HepG2 (cell line): ENCODE measurements around the gene MPPE1. TPM values are rescaled to one million over a fixed set of nuclear protein-coding genes. Genes with fewer than 3 reads are reported as not detected.
A peak's percentile ranks its signal among the peaks of the same experiment; 100 is the strongest.

Experiments used
- EZH2 ChIP-seq: conservative IDR thresholded peaks from 2 replicates; pipeline ENCODE4 v1.6.1; 2012; ENCODE audit warnings: mild to moderate bottlenecking, low read depth, low read length, moderate library complexity
- HINFP ChIP-seq: sonication (generic); formaldehyde crosslinking; IDR thresholded peaks from 2 replicates; pipeline ENCODE4 v1.4.0; 2020; ENCODE audit warnings: low read depth, mild to moderate bottlenecking, missing genetic modification reagents
- HIVEP1 ChIP-seq: sonication (generic); formaldehyde crosslinking; IDR thresholded peaks from 2 replicates; pipeline ENCODE4 v1.4.0; 2020; ENCODE audit warnings: mild to moderate bottlenecking, missing genetic modification reagents
- HNRNPLL ChIP-seq: fragments of 200-400 bp; formaldehyde crosslinking; IDR thresholded peaks from 2 replicates; pipeline ENCODE4 v1.6.1; 2017; ENCODE audit warnings: mild to moderate bottlenecking, low read depth, low read length; ENCODE audit not compliant: poor library complexity, severe bottlenecking
- IKZF4 ChIP-seq: sonication (generic); formaldehyde crosslinking; IDR thresholded peaks from 2 replicates; pipeline ENCODE4 v1.5.1; 2020; ENCODE audit warnings: borderline replicate concordance, mild to moderate bottlenecking, low read depth, missing genetic modification reagents; ENCODE audit errors: not compliant biosample characterization
- JUND ChIP-seq: sonication (generic); formaldehyde crosslinking; IDR thresholded peaks from 2 replicates; pipeline ENCODE4 v1.8.0; 2022; ENCODE audit warnings: mild to moderate bottlenecking, missing genetic modification reagents
- NFIB ChIP-seq: sonication (generic); formaldehyde crosslinking; IDR thresholded peaks from 2 replicates; pipeline ENCODE4 v1.9.0; 2021; ENCODE audit warnings: missing genetic modification reagents, mild to moderate bottlenecking, borderline replicate concordance
- RARA ChIP-seq: IDR thresholded peaks from 2 replicates; pipeline ENCODE4 v1.6.1; 2016; ENCODE audit warnings: missing genetic modification reagents, missing compliant biosample characterization
- REST ChIP-seq, 2 experiments: IDR thresholded peaks; 2 replicates each; pipeline ENCODE4 v1.6.1; 2011 to 2012; ENCODE audit warnings: low read length in 2 of 2, borderline replicate concordance in 1 of 2, low read depth in 1 of 2, mild to moderate bottlenecking in 1 of 2, moderate library complexity in 1 of 2
- SNAPC4 ChIP-seq: sonication (generic); formaldehyde crosslinking; IDR thresholded peaks from 2 replicates; pipeline ENCODE4 v1.4.0; 2020; ENCODE audit warnings: mild to moderate bottlenecking, missing genetic modification reagents
- SP140L ChIP-seq: sonication (generic); formaldehyde crosslinking; IDR thresholded peaks from 2 replicates; pipeline ENCODE4 v1.4.0; 2020; ENCODE audit warnings: missing genetic modification reagents, borderline replicate concordance
- SP2 ChIP-seq: sonication (generic); formaldehyde crosslinking; IDR thresholded peaks from 2 replicates; pipeline ENCODE4 v1.5.1; 2020; ENCODE audit warnings: mild to moderate bottlenecking, missing genetic modification reagents
- ZMYM3 ChIP-seq: sonication (generic); formaldehyde crosslinking; IDR thresholded peaks from 2 replicates; pipeline ENCODE4 v1.5.1; 2020; ENCODE audit warnings: mild to moderate bottlenecking, missing genetic modification reagents
- ZNF20 ChIP-seq: sonication (generic); formaldehyde crosslinking; IDR thresholded peaks from 2 replicates; pipeline ENCODE4 v1.4.0; 2020; ENCODE audit warnings: mild to moderate bottlenecking, moderate library complexity, missing genetic modification reagents
- polyA plus RNA-seq, 8 experiments: library from polyadenylated mRNA; depleted of rRNA in 3 of 8; stranded (reverse) in 7 of 8; unstranded in 1 of 8; fragments of >200 nt; fragmentation: Illumina TruSeq in 4 of 8; extraction: Trizol in 4 of 8; gene quantifications; 2 replicates each; pipeline versions ENCODE4 v1.2.1 to v1.2.3, GENCODE V29; 2011 to 2016; ENCODE audit warnings: low read depth in 4 of 8, missing spikeins in 1 of 8, mixed read lengths in 1 of 8; ENCODE audit not compliant: insufficient read depth in 1 of 8
- total RNA-seq, 5 experiments: library from RNA; depleted of rRNA; stranded (reverse); fragments of >200 nt; fragmentation: Illumina TruSeq; extraction: Trizol; gene quantifications; 2 replicates each; pipeline ENCODE4 v1.2.3, GENCODE V29; 2016; ENCODE audit warnings: low read depth in 1 of 5
- TF ChIP-seq, protein P1 (sequence below): sonication (generic); formaldehyde crosslinking; IDR thresholded peaks from 2 replicates; pipeline ENCODE4 v1.5.1; 2020; ENCODE audit warnings: mild to moderate bottlenecking, moderate library complexity, missing genetic modification reagents

The MPPE1 gene
- total and polyA plus RNA-seq, 2 of the 13 experiments (the other 11 are each of a cell fraction or from before 2014, with no cell fraction given), result 9.6 to 11.9 TPM

DNA sequence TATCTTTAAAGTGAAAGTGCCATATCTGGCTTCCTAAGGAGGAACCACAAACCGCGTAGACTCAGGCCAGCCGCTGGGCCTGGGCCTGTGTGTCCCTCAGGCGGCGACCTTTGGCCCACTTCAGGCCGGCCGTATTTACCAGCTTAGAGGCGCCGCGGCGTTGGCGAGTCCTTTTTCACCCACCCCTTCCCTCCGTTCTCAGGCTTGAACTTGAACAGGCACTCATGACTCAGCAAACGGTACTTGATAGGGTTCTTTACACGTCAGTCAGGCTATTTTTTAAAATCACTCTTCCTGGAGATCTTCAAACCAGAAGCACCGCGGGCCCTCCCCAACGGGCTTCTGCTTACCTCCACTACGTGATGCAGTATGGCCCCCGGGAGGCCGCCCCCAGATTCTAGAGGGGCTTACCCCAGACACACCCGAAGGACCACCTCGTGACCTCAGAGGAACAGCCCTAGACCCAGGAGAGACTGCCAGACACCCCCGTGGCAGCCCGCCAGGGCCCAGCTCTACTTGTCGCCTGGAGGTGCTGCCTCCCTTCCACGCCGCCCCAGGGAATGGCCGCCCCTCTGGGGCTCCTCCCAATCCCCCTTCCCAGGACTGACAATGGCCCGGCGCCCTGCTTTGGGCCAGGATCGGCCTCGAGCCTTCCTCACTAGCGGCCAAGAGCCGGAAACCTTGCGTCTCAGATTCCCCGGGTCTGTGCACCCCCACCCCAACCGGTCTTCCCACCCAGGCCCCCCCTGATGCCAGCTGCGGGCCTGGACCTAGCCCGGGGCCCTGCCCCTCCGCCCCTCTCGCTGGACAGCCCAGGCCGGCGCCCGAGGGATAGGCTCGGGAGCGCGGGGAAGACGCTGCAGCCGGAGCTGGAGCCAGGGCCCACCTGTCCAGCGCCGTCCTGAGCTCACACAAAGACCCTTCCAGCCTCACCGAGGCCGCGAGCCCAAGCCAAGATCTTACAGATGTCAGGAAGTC lies 39.4 kb upstream of the MPPE1 start (continued):
- TF ChIP-seq IKZF4 (CRISPR knock-in tag) (no peak), RARA (CRISPR knock-in tag) (peak; percentile 78), REST (IDR thresholded peaks at IDR 0.05; ENCODE audit: borderline replicate concordance in 1 of 2, low read depth in 1 of 2, low read length in 2 of 2) (no peak), ZMYM3 (peak; percentile 74), SP140L (no peak), JUND (CRISPR knock-in tag) (no peak), HINFP (CRISPR knock-in tag) (peak; percentile 67; the same call in 1 of the 2 replicates), HIVEP1 (CRISPR knock-in tag) (no peak), HNRNPLL (peak; percentile 50), NFIB (CRISPR knock-in tag) (no peak), ZNF20 (CRISPR knock-in tag) (no peak), SP2 (CRISPR knock-in tag) (peak; percentile 63), SNAPC4 (CRISPR knock-in tag) (no peak), EZH2 (no peak)
- TF ChIP-seq, protein P1, sequence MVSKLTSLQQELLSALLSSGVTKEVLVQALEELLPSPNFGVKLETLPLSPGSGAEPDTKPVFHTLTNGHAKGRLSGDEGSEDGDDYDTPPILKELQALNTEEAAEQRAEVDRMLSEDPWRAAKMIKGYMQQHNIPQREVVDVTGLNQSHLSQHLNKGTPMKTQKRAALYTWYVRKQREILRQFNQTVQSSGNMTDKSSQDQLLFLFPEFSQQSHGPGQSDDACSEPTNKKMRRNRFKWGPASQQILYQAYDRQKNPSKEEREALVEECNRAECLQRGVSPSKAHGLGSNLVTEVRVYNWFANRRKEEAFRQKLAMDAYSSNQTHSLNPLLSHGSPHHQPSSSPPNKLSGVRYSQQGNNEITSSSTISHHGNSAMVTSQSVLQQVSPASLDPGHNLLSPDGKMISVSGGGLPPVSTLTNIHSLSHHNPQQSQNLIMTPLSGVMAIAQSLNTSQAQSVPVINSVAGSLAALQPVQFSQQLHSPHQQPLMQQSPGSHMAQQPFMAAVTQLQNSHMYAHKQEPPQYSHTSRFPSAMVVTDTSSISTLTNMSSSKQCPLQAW (CRISPR knock-in tag), result peak; percentile 62; the same call in 1 of the 2 replicates
